Calu3 (cell line): ENCODE data around the gene TMEM40. TPM values are rescaled to one million over a fixed set of nuclear protein-coding genes. Genes with fewer than 3 reads are reported as not detected.
A peak's percentile ranks its signal among the peaks of the same experiment; 100 is the strongest.

ENCODE experiments used
- BruUV-seq: library from RNA; stranded (reverse); fragments of 400-500 nt; replicated peaks from 2 replicates; lab custom pipeline; 2021; lab: Mats Ljungman, UMichigan
- CTCF ChIA-PET: fragments of 300-600 bp; sonication (Branson Sonifier 250); formaldehyde crosslinking; loops from one replicate; lab custom pipeline; 2022; ENCODE audit warnings: antibody characterized with exemption; lab: Charles Lee
- DNase-seq: peaks from one replicate; pipeline ENCODE4 v3.0.0; 2022
- H3K27ac Mint-ChIP-seq: one replicate; pipeline ENCODE4 v1.8.0; 2022; ENCODE audit warnings: mixed read lengths; ENCODE audit not compliant: unreplicated experiment
- H3K27me3 Mint-ChIP-seq: one replicate; pipeline ENCODE4 v1.8.0; 2022; ENCODE audit warnings: mixed read lengths; ENCODE audit not compliant: unreplicated experiment
- H3K36me3 Mint-ChIP-seq: one replicate; pipeline ENCODE4 v1.8.0; 2022; ENCODE audit warnings: mild to moderate bottlenecking, moderate library complexity, mixed read lengths; ENCODE audit not compliant: insufficient read depth, unreplicated experiment
- H3K4me1 Mint-ChIP-seq: one replicate; pipeline ENCODE4 v1.8.0; 2022; ENCODE audit warnings: mild to moderate bottlenecking, low read depth, mixed read lengths; ENCODE audit not compliant: unreplicated experiment
- H3K4me3 Mint-ChIP-seq: one replicate; pipeline ENCODE4 v1.8.0; 2022; ENCODE audit warnings: mild to moderate bottlenecking, low read depth, moderate library complexity, mixed read lengths; ENCODE audit not compliant: unreplicated experiment
- H3K9me3 Mint-ChIP-seq: one replicate; pipeline ENCODE4 v1.8.0; 2022; ENCODE audit warnings: low read depth, mixed read lengths; ENCODE audit not compliant: unreplicated experiment
- CTCF ChIP-seq: fragments of 200-600 bp; IDR thresholded peaks from one replicate; pipeline ENCODE4 v1.8.0; 2022; ENCODE audit warnings: antibody characterized with exemption; ENCODE audit not compliant: unreplicated experiment
- intact Hi-C: fragments of 100-400 bp; cut with micrococcal nuclease; formaldehyde crosslinking; loops from one replicate; pipeline ENCODE4 v1.10.0; 2022; ENCODE audit not compliant: unreplicated experiment
- total RNA-seq: library from RNA; stranded (reverse); gene quantifications from 2 replicates; pipeline ENCODE4 v1.2.3, GENCODE V29; 2022

Gene TMEM40
- total RNA-seq, 1 experiment from 2014 or later = 0.42 TPM

- peak overlapping the region; percentile 45 for H3K27ac Mint-ChIP-seq
- CTCF ChIA-PET = interaction anchor here (0.6 to 1.6 kb wide), 2 partner anchors 37 to 138 kb away, joined by 3 to 4 read pairs; no protein-coding TSS in a partner anchor
- H3K27me3 Mint-ChIP-seq = no peaks in the 10 kb centered on the region
- BruUV-seq = no TSS peak
- intact Hi-C loops = no loop called here
- peaks cover 6% of the 10 kb centered on the region for H3K36me3 Mint-ChIP-seq
- no peak for TF ChIP-seq CTCF
- DNase-seq = no peak
- H3K4me1 Mint-ChIP-seq = peaks cover 29% of the 10 kb centered on the region
- H3K9me3 Mint-ChIP-seq = no peaks in the 10 kb centered on the region
- no peak overlapping the region for H3K4me3 Mint-ChIP-seq
Measured at GRCh38 chr3:12750658-12751071, 8.4 kb downstream of the TMEM40 start.

DNA sequence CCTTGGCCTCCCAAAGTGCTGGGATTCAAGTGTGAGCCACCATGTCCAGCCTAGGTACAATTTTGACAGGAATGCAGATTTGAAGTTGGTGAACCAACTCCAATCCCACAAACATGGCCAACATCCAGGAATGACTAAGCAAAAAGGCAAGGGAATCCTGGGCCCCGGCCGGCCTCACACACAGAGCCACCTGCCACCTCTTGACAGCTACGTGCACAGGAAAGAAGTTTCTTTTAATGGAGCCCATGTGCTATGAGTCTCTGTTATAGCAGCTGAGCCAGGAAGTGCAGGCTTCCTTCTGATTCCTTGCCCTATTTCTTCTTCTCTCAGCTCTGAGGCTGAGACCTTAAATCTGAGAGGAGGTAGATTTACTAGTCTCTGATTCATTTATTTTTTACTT lies 8.8 kb downstream of the TMEM40 start:
- no peak for TF ChIP-seq CTCF
- Mint-ChIP-seq H3K4me1 (peaks cover 26% of the 10 kb centered on the region), H3K36me3 (peaks cover 6% of the 10 kb centered on the region), H3K9me3 (no peaks in the 10 kb centered on the region), H3K4me3 (no peak overlapping the region), H3K27me3 (no peaks in the 10 kb centered on the region), H3K27ac (peak overlapping the region; percentile 45)
- no TSS peak for BruUV-seq
- intact Hi-C loops = no loop called here
- DNase-seq = peak; percentile 45
- CTCF ChIA-PET = interaction anchor here (1.6 kb wide), 1 partner anchor 37 kb away, joined by 3 read pairs; no protein-coding TSS in a partner anchor

- DNase-seq = no peak
- Mint-ChIP-seq H3K36me3 (peaks cover 2% of the 10 kb centered on the region), H3K4me1 (peaks cover 13% of the 10 kb centered on the region), H3K27ac (no peak overlapping the region), H3K27me3 (no peaks in the 10 kb centered on the region), H3K9me3 (no peaks in the 10 kb centered on the region), H3K4me3 (no peak overlapping the region)
- intact Hi-C loops = no loop called here
- CTCF ChIA-PET = interaction anchor here (0.7 kb wide), 1 partner anchor 381 kb away, joined by 6 read pairs; no protein-coding TSS in a partner anchor
- no TSS peak for BruUV-seq
- no peak for TF ChIP-seq CTCF
Measured at GRCh38 chr3:12748477-12748876, 10.6 kb downstream of the TMEM40 start.

DNA sequence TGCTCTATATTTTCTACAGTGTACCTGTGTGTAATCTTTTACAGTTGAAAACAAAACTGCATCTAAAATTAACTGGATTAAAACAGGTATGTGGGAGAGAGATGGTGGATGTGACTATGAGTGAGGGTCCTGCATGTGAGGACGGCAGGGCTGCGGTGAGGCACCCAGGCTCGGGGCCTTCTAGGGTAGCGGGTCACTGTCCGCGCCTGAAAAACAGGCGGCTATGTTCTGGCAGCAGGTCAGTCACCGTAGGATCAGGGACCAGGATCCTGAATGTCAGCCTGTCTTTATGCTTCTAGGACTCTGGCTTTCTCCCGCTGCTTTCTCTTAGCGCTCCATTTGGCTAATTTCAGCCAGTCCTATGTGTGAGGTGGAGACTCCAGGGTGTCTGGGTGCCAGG lies 12.6 kb downstream of the TMEM40 start:
- no peak overlapping the region for H3K27ac Mint-ChIP-seq
- CTCF ChIA-PET = interaction anchor here (1.1 kb wide), 1 partner anchor 17 kb away, joined by 3 read pairs; no protein-coding TSS in a partner anchor

More for the DNA sequence above, 12.6 kb downstream of the TMEM40 start:
- TF ChIP-seq CTCF = no peak
- no TSS peak for BruUV-seq
- no peak overlapping the region for H3K4me3 Mint-ChIP-seq
- H3K9me3 Mint-ChIP-seq = no peaks in the 10 kb centered on the region
- H3K27me3 Mint-ChIP-seq = no peaks in the 10 kb centered on the region
- H3K4me1 Mint-ChIP-seq = peaks cover 7% of the 10 kb centered on the region
- DNase-seq = no peak
- no peaks in the 10 kb centered on the region for H3K36me3 Mint-ChIP-seq
- intact Hi-C loops = no loop called here
